KMS-11 (cell line): ENCODE results near the gene CNST.

Source experiments
- H2AFZ ChIP-seq: fragments of 200-600 bp; sonication (generic); 2 replicates; pipeline ENCODE4 v1.6.1; 2016; ENCODE audit warnings: antibody characterized with exemption, mixed run types, low read depth
- H3K27ac ChIP-seq: fragments of 200-600 bp; sonication (generic); 2 replicates; pipeline ENCODE4 v1.6.1; 2016; ENCODE audit warnings: mild to moderate bottlenecking, mixed run types
- H3K27me3 ChIP-seq: fragments of 200-600 bp; sonication (generic); 2 replicates; pipeline ENCODE4 v1.6.1; 2017; ENCODE audit warnings: mild to moderate bottlenecking, low read depth, mixed run types, moderate library complexity; ENCODE audit not compliant: insufficient read depth
- H3K36me3 ChIP-seq: fragments of 200-600 bp; sonication (generic); 2 replicates; pipeline ENCODE4 v1.6.1; 2017; ENCODE audit warnings: mild to moderate bottlenecking, mixed run types; ENCODE audit not compliant: insufficient read depth
- H3K4me1 ChIP-seq: fragments of 200-600 bp; sonication (generic); 2 replicates; pipeline ENCODE4 v1.6.1; 2016; ENCODE audit warnings: mild to moderate bottlenecking, low read depth, mixed run types; ENCODE audit not compliant: poor library complexity, severe bottlenecking
- H3K4me2 ChIP-seq: fragments of 200-600 bp; sonication (generic); 2 replicates; pipeline ENCODE4 v1.7.0; 2016; ENCODE audit warnings: mild to moderate bottlenecking, mixed run types
- H3K4me3 ChIP-seq: fragments of 200-600 bp; sonication (generic); IDR thresholded peaks from 2 replicates; pipeline ENCODE4 v1.6.1; 2017; ENCODE audit warnings: low read depth, low read length, mixed read lengths; ENCODE audit not compliant: insufficient read depth
- H3K79me2 ChIP-seq: fragments of 200-600 bp; sonication (generic); 2 replicates; pipeline ENCODE4 v1.6.1; 2016; ENCODE audit warnings: low read depth, mixed run types; ENCODE audit not compliant: insufficient read depth
- H3K9ac ChIP-seq: fragments of 200-600 bp; sonication (generic); 2 replicates; pipeline ENCODE4 v1.6.1; 2016; ENCODE audit warnings: mild to moderate bottlenecking, mixed run types
- H4K20me1 ChIP-seq: fragments of 200-600 bp; sonication (generic); 2 replicates; pipeline ENCODE4 v1.6.1; 2016; ENCODE audit warnings: mild to moderate bottlenecking, mixed run types; ENCODE audit not compliant: insufficient read depth
- TF ChIP-seq, protein P1 (sequence below): fragments of 200-600 bp; sonication (generic); conservative IDR thresholded peaks from 2 replicates; pipeline ENCODE4 v1.6.1; 2017; ENCODE audit warnings: low read depth, mild to moderate bottlenecking, antibody characterized with exemption, low read length, moderate library complexity, mixed read lengths

The CNST gene

DNA sequence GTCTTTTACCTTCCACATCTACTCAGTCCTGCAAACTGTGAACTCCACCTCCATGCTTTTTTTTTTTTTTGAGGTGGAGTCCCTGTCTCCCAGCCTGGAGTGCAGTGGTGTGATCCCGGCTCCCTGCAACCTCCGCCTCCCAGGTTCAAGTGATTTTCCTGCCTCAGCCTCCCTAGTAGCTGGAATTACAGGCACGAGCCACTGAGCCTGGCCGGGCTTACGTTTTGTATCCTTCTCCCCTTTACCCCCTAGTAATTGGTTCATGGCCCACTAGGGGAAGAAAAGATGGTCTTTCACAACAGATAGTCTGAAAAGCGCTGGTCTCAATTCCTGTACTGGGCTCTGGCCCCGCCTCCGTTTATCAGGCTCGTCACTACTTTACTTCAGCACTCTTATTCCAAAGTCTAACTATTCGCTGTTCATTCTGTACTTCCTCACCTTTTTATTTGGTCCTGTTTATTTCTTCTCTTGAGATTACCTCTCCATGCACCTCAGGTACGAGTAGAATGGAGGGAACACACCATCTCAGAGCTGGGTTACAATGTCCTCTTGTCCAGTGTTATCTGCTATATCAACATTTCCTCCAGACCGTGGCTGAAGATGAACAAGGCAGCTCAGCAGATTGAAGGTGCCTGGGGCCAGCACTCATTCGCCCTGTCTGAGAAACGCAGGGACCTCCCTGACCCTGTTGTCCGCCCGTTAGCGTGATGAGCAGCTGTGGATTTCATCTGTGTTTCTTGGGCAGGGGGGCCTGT lies 16.2 kb downstream of the CNST start:
- no peak overlapping the region for H2AFZ ChIP-seq
- H3K4me1 ChIP-seq = peaks cover 14% of the 10 kb centered on the region
- peaks cover 14% of the 10 kb centered on the region; the same call in 1 of the 2 replicates for H3K79me2 ChIP-seq
- H3K36me3 ChIP-seq = no peaks in the 10 kb centered on the region
- no peaks in the 10 kb centered on the region for H3K27me3 ChIP-seq
- no peak overlapping the region for H3K9ac ChIP-seq
- no peak overlapping the region for H3K4me2 ChIP-seq
- no peak overlapping the region for H3K27ac ChIP-seq
- no peak overlapping the region for H3K4me3 ChIP-seq
- TF ChIP-seq, protein P1, sequence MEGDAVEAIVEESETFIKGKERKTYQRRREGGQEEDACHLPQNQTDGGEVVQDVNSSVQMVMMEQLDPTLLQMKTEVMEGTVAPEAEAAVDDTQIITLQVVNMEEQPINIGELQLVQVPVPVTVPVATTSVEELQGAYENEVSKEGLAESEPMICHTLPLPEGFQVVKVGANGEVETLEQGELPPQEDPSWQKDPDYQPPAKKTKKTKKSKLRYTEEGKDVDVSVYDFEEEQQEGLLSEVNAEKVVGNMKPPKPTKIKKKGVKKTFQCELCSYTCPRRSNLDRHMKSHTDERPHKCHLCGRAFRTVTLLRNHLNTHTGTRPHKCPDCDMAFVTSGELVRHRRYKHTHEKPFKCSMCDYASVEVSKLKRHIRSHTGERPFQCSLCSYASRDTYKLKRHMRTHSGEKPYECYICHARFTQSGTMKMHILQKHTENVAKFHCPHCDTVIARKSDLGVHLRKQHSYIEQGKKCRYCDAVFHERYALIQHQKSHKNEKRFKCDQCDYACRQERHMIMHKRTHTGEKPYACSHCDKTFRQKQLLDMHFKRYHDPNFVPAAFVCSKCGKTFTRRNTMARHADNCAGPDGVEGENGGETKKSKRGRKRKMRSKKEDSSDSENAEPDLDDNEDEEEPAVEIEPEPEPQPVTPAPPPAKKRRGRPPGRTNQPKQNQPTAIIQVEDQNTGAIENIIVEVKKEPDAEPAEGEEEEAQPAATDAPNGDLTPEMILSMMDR = no peak
- no peaks in the 10 kb centered on the region for H4K20me1 ChIP-seq

DNA sequence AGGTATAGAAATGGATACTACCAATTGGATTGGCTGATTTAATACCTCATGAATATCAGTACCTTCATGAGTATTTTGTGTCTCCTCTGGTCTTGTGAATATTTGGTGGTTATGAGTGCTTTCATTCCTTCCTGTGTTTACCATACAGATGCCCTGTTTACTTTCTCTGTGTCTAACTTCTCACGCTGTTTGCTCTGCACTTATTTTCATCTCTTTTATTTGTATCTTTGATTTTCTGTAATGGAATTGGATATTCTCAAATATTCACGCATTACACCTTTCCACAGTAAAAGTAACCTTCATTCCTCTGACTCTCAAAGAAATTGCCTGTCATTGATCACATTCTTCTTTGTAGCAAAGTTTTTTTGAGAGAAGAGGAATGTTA lies 16.8 kb downstream of the CNST start:
- no peaks in the 10 kb centered on the region for H3K36me3 ChIP-seq
- H3K4me2 ChIP-seq = no peak overlapping the region
- no peak overlapping the region for H3K9ac ChIP-seq
- TF ChIP-seq, protein P1 = no peak
- H3K4me3 ChIP-seq = no peak overlapping the region
- H3K27ac ChIP-seq = no peak overlapping the region
- H3K27me3 ChIP-seq = no peaks in the 10 kb centered on the region
- peaks cover 8% of the 10 kb centered on the region for H3K4me1 ChIP-seq
- peaks cover 14% of the 10 kb centered on the region; the same call in 1 of the 2 replicates for H3K79me2 ChIP-seq
- H2AFZ ChIP-seq = no peak overlapping the region
- no peaks in the 10 kb centered on the region for H4K20me1 ChIP-seq

DNA sequence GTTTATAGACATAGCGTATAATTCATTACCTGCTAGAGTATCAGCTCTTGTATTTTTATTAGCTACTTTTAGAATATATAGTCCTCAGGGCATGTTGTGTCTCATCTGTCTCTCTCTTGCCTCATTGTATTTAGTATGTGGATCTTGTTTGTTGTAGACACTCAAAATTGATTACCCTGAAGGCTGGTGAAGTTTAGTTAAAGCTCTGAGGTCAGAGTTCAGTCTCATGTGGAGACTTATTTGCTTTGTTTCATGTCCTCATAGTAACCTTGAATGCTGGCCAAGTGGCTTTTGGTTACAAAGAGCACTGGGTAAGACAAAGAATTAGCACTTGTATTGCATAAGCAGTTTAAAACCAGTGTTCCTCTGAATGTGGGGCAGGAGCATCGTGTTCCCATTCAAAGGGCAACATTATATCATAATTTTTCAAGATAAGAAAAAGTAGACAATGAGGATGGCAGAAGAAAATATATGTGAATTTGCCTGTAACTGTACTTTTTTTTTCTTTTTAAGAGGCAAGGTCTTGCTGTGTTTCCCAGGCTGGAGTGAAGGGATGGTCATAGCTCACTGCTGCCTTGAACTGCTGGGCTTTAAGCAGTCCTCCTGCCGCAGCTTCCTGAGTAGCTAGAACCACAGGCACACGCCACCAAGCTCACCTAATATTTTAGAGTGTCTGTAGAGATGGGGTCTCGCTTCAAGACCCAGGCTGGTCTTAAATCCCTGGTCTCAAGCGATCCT lies 17.4 kb downstream of the CNST start:
- Histone ChIP-seq H3K36me3 (no peaks in the 10 kb centered on the region), H3K79me2 (peaks cover 12% of the 10 kb centered on the region; the same call in 1 of the 2 replicates), H4K20me1 (no peaks in the 10 kb centered on the region), H3K4me2 (no peak overlapping the region), H3K27me3 (no peaks in the 10 kb centered on the region), H3K4me3 (no peak overlapping the region), H2AFZ (no peak overlapping the region), H3K9ac (no peak overlapping the region), H3K27ac (no peak overlapping the region), H3K4me1 (peaks cover 7% of the 10 kb centered on the region)
- TF ChIP-seq, protein P1 = no peak

DNA sequence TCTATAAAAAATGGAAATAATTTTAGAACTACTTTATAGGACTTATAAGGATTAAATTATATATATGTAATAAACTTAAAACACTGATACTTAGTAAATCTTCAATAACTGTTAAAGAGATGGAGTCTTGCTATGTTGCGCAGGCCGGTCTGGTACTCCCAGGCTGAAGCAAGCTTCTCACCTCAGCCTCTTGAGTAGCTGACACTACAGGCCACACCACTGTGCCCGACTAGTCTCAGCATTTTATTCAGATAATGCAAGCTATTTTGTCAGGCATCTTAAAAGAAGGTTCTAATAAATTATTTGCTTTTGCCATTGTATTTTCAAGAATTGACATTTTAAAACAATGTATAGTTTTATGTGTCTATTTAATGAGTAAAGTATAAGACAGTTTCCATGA lies 20.8 kb downstream of the CNST start:
- H3K79me2 ChIP-seq = peaks cover 5% of the 10 kb centered on the region; the same call in 1 of the 2 replicates
- H3K27me3 ChIP-seq = no peaks in the 10 kb centered on the region
- peaks cover 21% of the 10 kb centered on the region for H3K4me1 ChIP-seq
- no peak overlapping the region for H3K4me3 ChIP-seq
- H2AFZ ChIP-seq = no peak overlapping the region
- H3K27ac ChIP-seq = no peak overlapping the region
- H3K36me3 ChIP-seq = no peaks in the 10 kb centered on the region
- H3K4me2 ChIP-seq = no peak overlapping the region
- TF ChIP-seq, protein P1 = no peak
- H3K9ac ChIP-seq = no peak overlapping the region
- no peaks in the 10 kb centered on the region for H4K20me1 ChIP-seq
